GM19395 (cell line): ENCODE results near the gene PSG1.
"Not testable (repeated sequence)": the region's sequence is repeated elsewhere in the genome, so short reads cannot be mapped to it uniquely, and the experiment has no call there.

ENCODE experiments used
- ATAC-seq: cut with Tn5 transposase; IDR thresholded peaks from one replicate; pipeline ENCODE4 v1.9.1; 2021; ENCODE audit warnings: mild to moderate bottlenecking, moderate library complexity; ENCODE audit not compliant: unreplicated experiment

PSG1 gene

GRCh38 chr19:42831221-42832019 is 48.1 kb downstream of the PSG1 start:
- ATAC-seq, result no peak

- ATAC-seq, result not testable (repeated sequence)
Measured at GRCh38 chr19:42821306-42821977, 58.1 kb downstream of the PSG1 start.

- not testable (repeated sequence) for ATAC-seq
Measured at GRCh38 chr19:42819960-42820650, 59.4 kb downstream of the PSG1 start.

- no peak for ATAC-seq
Measured at GRCh38 chr19:42816894-42817293, 62.6 kb downstream of the PSG1 start.
